Measurements from ENCODE around the gene PPP4R1.

- TF ChIP-seq CTCF (IDR thresholded peaks at IDR 0.05) (no peak), ZFX (IDR thresholded peaks at IDR 0.05; ENCODE audit: borderline replicate concordance) (no peak)
Measured at GRCh38 chr18:9586814-9587213, 27.5 kb downstream of the PPP4R1 start.
